Measurements from ENCODE around the gene CDYL2. TPM values are rescaled to one million over a fixed set of nuclear protein-coding genes. Genes with fewer than 3 reads are reported as not detected.

Gene CDYL2
- total RNA-seq, 4 donors from 2014 or later: 1.8 to 4.8 (median 3.1) TPM

- TF ChIP-seq POLR2A (IDR thresholded peaks at IDR 0.05) (no peak), CTCF (IDR thresholded peaks at IDR 0.05) (no peak)
Measured at GRCh38 chr16:80846680-80847079, 42.3 kb upstream of the CDYL2 start.

GRCh38 chr16:80846275-80846674 is 41.9 kb upstream of the CDYL2 start:
- no peaks in the 10 kb centered on the region for H3K36me3 ChIP-seq
- H3K27ac ChIP-seq: no peak overlapping the region
- H3K9me3 ChIP-seq: peaks cover 0 to 19% (median 0%) of the 10 kb centered on the region in 3 donors
- no peak for TF ChIP-seq POLR2A (IDR thresholded peaks at IDR 0.05)
- no peak for TF ChIP-seq CTCF (IDR thresholded peaks at IDR 0.05)
- H3K4me1 ChIP-seq: no peaks in the 10 kb centered on the region
- DNase-seq: no peak
- peaks cover 0 to 5% (median 0%) of the 10 kb centered on the region in 4 donors for H3K27me3 ChIP-seq
- 76 to 81% methylated on average over 8 of the region's 8 CpGs for WGBS, 2 donors
- no peak overlapping the region for H3K4me3 ChIP-seq
- intact Hi-C loops (cut with DNase I): no loop called here

More at GRCh38 chr16:80846680-80847079, 42.3 kb upstream of the CDYL2 start:
- intact Hi-C loops (cut with DNase I): no loop called here
- 62 to 73% methylated on average over 2 to 3 of the region's 3 CpGs for WGBS, 2 donors
- Histone ChIP-seq H3K9me3 (peaks cover 0 to 18% (median 0%) of the 10 kb centered on the region in 3 donors), H3K4me3 (no peak overlapping the region), H3K27ac (no peak overlapping the region), H3K36me3 (no peaks in the 10 kb centered on the region), H3K4me1 (no peaks in the 10 kb centered on the region), H3K27me3 (peaks cover 0 to under 1% (median 0%) of the 10 kb centered on the region in 4 donors)
- DNase-seq: no peak

GRCh38 chr16:80844395-80844794 is 40.0 kb upstream of the CDYL2 start:
- Histone ChIP-seq H3K27ac (no peak overlapping the region), H3K4me3 (no peak overlapping the region), H3K27me3 (peaks cover 0 to 10% (median 0%) of the 10 kb centered on the region in 4 donors), H3K36me3 (no peaks in the 10 kb centered on the region), H3K4me1 (no peaks in the 10 kb centered on the region), H3K9me3 (peaks cover 0 to 24% (median 0%) of the 10 kb centered on the region in 3 donors)
- TF ChIP-seq CTCF (IDR thresholded peaks at IDR 0.05) (no peak), POLR2A (IDR thresholded peaks at IDR 0.05) (no peak)
- 83 to 100% methylated on average over 1 of the region's 1 CpG for WGBS, 2 donors
- no peak for DNase-seq
- intact Hi-C loops (cut with DNase I): no loop called here

- Histone ChIP-seq H3K4me1 (no peaks in the 10 kb centered on the region), H3K36me3 (no peaks in the 10 kb centered on the region), H3K27me3 (peaks cover 0 to 15% (median 0%) of the 10 kb centered on the region in 4 donors), H3K4me3 (no peak overlapping the region), H3K9me3 (peaks cover 0 to 24% (median 0%) of the 10 kb centered on the region in 3 donors), H3K27ac (no peak overlapping the region)
- TF ChIP-seq CTCF (IDR thresholded peaks at IDR 0.05) (no peak), POLR2A (IDR thresholded peaks at IDR 0.05) (no peak)
- intact Hi-C loops (cut with DNase I): no loop called here
- no peak for DNase-seq
Measured at GRCh38 chr16:80841231-80841630, 36.8 kb upstream of the CDYL2 start.

GRCh38 chr16:80837533-80838147 is 33.2 kb upstream of the CDYL2 start:
- peaks cover 0 to 23% (median 2%) of the 10 kb centered on the region in 4 donors for H3K27me3 ChIP-seq
- TF ChIP-seq CTCF (IDR thresholded peaks at IDR 0.05) (no peak), POLR2A (IDR thresholded peaks at IDR 0.05) (no peak)
- H3K9me3 ChIP-seq: peaks cover 0 to 6% (median 0%) of the 10 kb centered on the region in 3 donors
- no peaks in the 10 kb centered on the region for H3K36me3 ChIP-seq
- intact Hi-C loops (cut with DNase I): no loop called here
- no peak overlapping the region for H3K27ac ChIP-seq
- no peak for DNase-seq
- H3K4me1 ChIP-seq: no peaks in the 10 kb centered on the region
- no peak overlapping the region for H3K4me3 ChIP-seq
- WGBS, 2 donors: 77 to 80% methylated on average over 9 of the region's 9 CpGs
